SIG-M5 (cell line): Measurements from ENCODE around the gene ZNF598.
A peak's percentile ranks its signal among the peaks of the same experiment; 100 is the strongest.
"Not testable (repeated sequence)": the region's sequence is repeated elsewhere in the genome, so short reads cannot be mapped to it uniquely, and the experiment has no call there.

Experiments used
- DNase-seq: peaks from one replicate; lab custom pipeline; 2025; lab: John Stamatoyannopoulos, UW

ZNF598 gene

DNA sequence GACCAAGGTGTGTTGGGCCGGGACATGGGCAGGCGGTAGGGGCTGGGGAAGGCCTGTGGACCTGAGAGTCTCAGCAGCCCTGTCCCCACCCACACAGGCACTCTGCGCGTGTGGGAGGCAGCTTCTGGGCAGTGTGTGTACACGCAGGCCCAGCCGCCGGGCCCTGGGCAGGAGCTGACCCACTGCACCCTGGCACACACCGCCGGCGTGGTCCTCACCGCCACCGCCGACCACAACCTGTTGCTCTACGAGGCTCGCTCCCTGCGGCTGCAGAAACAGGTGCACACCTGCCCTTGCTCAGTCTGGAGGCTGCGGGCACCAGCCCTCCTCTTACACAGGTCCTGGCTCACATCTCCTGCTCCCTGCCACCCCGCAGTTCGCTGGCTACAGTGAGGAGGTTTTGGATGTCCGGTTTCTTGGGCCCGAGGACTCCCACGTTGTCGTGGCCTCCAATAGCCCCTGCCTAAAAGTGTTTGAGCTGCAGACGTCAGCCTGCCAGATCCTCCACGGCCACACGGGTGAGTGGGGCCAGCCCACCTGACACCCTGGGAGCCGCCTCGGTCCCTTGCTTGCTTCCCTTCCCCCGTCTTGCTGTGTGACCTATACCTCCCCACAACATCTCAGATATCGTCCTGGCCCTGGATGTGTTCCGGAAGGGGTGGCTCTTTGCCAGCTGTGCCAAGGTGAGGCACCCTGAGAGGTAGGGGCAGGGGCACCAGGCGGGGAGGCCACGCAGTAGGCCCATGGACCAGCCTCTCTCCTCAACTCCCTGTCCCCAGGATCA is 34.0 kb downstream of the ZNF598 start:
- no peak for DNase-seq

- no peak for DNase-seq
Observed at GRCh38 chr16:1974157-1975070, 35.2 kb downstream of the ZNF598 start.

DNA sequence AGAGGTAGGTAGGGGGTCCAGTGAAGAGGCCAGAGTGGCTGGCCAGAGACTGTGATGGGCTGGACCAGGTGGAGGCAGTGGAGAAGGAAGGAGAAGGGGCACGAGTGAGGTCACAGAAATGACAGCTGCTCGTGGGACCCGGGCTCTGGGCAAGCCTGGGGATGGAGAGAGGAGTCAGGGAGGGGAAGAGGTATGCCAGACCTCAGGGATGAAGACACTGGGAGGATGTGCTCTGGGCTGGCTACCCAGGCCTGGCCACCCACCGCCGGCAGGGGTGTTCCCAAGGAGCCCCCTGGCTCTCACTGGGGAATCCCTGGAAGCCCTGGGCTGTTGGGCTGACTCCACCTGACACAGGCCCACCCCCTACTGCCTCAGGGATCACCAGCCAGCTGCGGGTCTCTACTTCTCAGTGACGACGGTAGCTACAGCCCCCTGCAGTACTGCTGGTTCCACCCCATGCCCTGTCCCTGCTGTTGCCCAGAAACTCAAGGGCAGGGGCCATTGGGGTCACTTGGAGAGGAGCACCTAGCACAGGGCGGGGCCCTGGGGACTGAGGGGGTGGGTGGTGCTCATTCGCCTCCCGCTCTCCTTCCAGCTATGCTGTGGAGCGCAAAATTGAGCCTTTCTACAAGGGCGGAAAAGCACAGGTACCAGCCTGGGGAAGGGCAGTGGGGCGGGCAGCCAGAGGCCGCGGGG is 36.0 kb downstream of the ZNF598 start:
- DNase-seq, result no peak

GRCh38 chr16:1972490-1972877 is 37.1 kb downstream of the ZNF598 start:
- no peak for DNase-seq

DNA sequence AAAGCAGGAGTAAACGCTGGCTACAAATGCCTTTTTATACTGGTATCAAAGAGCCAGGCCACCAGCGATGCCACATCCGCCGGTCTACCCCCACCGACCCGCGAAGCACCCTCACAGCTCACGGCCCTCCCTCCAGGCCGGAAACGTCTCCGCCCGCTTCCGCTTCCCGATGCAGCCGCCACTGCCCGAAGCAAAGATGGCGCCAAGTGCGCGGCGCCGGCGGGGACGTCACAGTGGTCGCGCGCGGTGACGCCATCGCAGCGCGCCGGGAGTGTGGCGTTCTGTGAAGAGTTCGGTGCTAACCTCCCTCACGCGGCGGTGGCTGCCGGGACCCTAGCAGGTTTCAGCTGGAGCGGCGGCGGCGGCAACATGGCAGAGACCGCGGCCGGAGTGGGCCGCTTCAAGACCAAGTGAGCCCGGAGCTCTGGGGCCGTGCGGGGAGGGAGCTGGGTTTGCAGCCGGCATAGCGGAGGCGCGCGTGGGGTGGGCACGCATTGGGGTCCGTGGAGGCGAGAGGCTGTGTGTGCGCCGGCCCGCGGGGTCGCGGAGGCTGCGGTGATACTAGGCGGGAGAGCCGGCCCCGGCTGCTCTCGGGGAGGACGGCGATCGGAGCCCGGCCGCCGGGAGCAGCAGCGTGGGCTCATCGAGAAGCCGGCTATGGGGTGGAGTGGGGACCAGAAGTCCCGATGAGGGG is 37.7 kb downstream of the ZNF598 start, which contains the start of gene TBL3:
Gene TBL3 (plus strand): TSS at position 258 of the 694 bp plus-strand sequence. CDS start 112 bp downstream, at position 370.
- no peak for DNase-seq

- no peak for DNase-seq
Observed at GRCh38 chr16:1968146-1968953, 41.3 kb downstream of the ZNF598 start.

GRCh38 chr16:1966460-1966859 is 43.2 kb downstream of the ZNF598 start, which contains the start of gene RNF151:
Gene RNF151, plus strand, starts transcription at chr16:1966856. Its CDS starts 26 bp downstream, at chr16:1966882.
- DNase-seq, result no peak

GRCh38 chr16:1965396-1966001 is 44.1 kb downstream of the ZNF598 start:
- DNase-seq, result no peak

GRCh38 chr16:1964506-1965395 is 44.9 kb downstream of the ZNF598 start, which contains the start of gene RPS2:
Gene RPS2, minus strand, starts transcription at chr16:1964826. Its CDS starts 201 bp downstream, at chr16:1964625.
- DNase-seq, result peak; percentile 69

GRCh38 chr16:1963806-1964505 is 45.7 kb downstream of the ZNF598 start:
- no peak for DNase-seq

- DNase-seq, result not testable (repeated sequence)
Observed at GRCh38 chr16:1962161-1963153, 47.2 kb downstream of the ZNF598 start.

- no peak for DNase-seq
Observed at GRCh38 chr16:1961651-1962067, 48.0 kb downstream of the ZNF598 start.

GRCh38 chr16:1960665-1961630 is 48.7 kb downstream of the ZNF598 start:
- no peak for DNase-seq

DNA sequence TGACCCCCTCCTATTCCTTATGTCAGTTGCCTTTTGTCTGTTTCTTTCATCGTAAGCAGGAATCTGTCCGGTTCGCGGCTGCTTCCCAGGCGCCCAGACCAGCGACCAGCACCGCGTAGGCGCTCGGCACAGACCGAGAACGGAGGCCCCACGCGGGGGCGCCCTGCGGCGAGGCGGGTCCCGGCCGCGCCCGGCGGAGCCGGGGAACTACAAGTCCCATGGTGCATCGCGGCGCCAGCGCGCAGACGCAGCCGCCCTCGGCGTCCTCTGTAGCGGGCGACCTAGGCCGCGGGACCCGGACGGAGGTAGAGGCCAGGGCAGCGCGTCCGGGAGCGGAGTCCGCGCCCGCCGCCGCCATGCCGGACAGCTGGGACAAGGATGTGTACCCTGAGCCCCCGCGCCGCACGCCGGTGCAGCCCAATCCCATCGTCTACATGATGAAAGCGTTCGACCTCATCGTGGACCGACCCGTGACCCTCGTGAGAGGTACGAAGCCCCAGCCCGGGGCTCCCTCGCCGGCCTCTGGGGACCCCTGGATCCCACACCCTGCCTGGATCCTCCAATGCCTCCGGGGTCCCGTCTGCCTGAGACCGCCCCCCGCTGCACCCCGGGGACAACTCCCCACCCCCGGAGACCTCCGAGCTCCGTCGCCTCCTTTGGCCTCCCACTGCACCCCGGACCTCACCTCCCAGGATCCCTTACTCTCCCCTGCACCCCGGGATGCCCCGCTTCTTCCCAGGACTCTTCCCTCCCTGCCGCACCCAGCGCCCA is 50.2 kb downstream of the ZNF598 start, which contains the start of gene NDUFB10:
Gene NDUFB10 (plus strand): TSS at position 270 of the 771 bp plus-strand sequence. CDS start 87 bp downstream, at position 357.
- no peak for DNase-seq

- DNase-seq, result no peak
Observed at GRCh38 chr16:1958715-1959268, 50.8 kb downstream of the ZNF598 start.
